DND-41 (cell line): ENCODE data around the gene CD200.

ENCODE experiments used
- ATAC-seq: fragments of 200-7000 bp; cut with Tn5 transposase; 3 replicates; pipeline ENCODE4 v1.9.1; 2021; ENCODE audit warnings: low read depth; ENCODE audit not compliant: insufficient read depth
- DNase-seq: peaks from one replicate; pipeline ENCODE4 v3.0.0-alpha.2; 2020
- H2AFZ ChIP-seq: 2 replicates; pipeline ENCODE4 v1.6.0; 2012; ENCODE audit warnings: low read depth, low read length
- H3K27ac ChIP-seq: 2 replicates; pipeline ENCODE4 v1.5.1; 2012; ENCODE audit warnings: low read length, inconsistent platforms
- H3K27me3 ChIP-seq: fragments of 200-600 bp; sonication (generic); 2 replicates; pipeline ENCODE4 v1.6.0; 2012; ENCODE audit warnings: low read length, mild to moderate bottlenecking, inconsistent platforms; ENCODE audit not compliant: insufficient read depth, poor library complexity
- H3K36me3 ChIP-seq: 2 replicates; pipeline ENCODE4 v1.5.1; 2012; ENCODE audit warnings: low read length, inconsistent platforms; ENCODE audit not compliant: insufficient read depth
- H3K4me1 ChIP-seq: 2 replicates; pipeline ENCODE4 v1.5.1; 2012; ENCODE audit warnings: mild to moderate bottlenecking, low read length; ENCODE audit not compliant: insufficient read depth
- H3K4me2 ChIP-seq: 2 replicates; pipeline ENCODE4 v1.6.0; 2012; ENCODE audit warnings: mild to moderate bottlenecking, moderate library complexity, low read length, inconsistent platforms; ENCODE audit not compliant: insufficient read depth
- H3K4me3 ChIP-seq, 2 experiments: fragments of 200-600 bp in 1 of 2; shearing (Covaris generic) in 1 of 2; 2 replicates each; pipeline ENCODE4 v1.5.1; 2012 to 2016; ENCODE audit warnings: inconsistent platforms in 2 of 2, low read length in 2 of 2, mild to moderate bottlenecking in 2 of 2, low read depth in 1 of 2, moderate library complexity in 1 of 2
- H3K79me2 ChIP-seq: 2 replicates; pipeline ENCODE4 v1.6.0; 2012; ENCODE audit warnings: low read length, inconsistent platforms; ENCODE audit not compliant: insufficient read depth
- H3K9ac ChIP-seq: 2 replicates; pipeline ENCODE4 v1.6.0; 2012; ENCODE audit warnings: low read depth, mild to moderate bottlenecking, inconsistent platforms, low read length, moderate library complexity
- H3K9me3 ChIP-seq: 2 replicates; pipeline ENCODE4 v1.5.1; 2012; ENCODE audit warnings: low read length, moderate library complexity, mild to moderate bottlenecking, inconsistent platforms; ENCODE audit not compliant: insufficient read depth, severe bottlenecking
- H4K20me1 ChIP-seq: 2 replicates; pipeline ENCODE4 v1.6.0; 2012; ENCODE audit warnings: low read length; ENCODE audit not compliant: insufficient read depth
- EZH2 ChIP-seq: IDR thresholded peaks from 3 replicates; pipeline ENCODE4 v1.6.1; 2012; ENCODE audit warnings: borderline replicate concordance, low read depth, mild to moderate bottlenecking, moderate library complexity, low read length, inconsistent platforms; ENCODE audit not compliant: severe bottlenecking
- TF ChIP-seq, protein P1 (sequence below): IDR thresholded peaks from 2 replicates; pipeline ENCODE4 v1.5.1; 2012; ENCODE audit warnings: borderline replicate concordance, low read length, moderate library complexity, mild to moderate bottlenecking; ENCODE audit not compliant: poor library complexity, severe bottlenecking; ENCODE audit errors: extremely low read depth

Gene CD200

DNA sequence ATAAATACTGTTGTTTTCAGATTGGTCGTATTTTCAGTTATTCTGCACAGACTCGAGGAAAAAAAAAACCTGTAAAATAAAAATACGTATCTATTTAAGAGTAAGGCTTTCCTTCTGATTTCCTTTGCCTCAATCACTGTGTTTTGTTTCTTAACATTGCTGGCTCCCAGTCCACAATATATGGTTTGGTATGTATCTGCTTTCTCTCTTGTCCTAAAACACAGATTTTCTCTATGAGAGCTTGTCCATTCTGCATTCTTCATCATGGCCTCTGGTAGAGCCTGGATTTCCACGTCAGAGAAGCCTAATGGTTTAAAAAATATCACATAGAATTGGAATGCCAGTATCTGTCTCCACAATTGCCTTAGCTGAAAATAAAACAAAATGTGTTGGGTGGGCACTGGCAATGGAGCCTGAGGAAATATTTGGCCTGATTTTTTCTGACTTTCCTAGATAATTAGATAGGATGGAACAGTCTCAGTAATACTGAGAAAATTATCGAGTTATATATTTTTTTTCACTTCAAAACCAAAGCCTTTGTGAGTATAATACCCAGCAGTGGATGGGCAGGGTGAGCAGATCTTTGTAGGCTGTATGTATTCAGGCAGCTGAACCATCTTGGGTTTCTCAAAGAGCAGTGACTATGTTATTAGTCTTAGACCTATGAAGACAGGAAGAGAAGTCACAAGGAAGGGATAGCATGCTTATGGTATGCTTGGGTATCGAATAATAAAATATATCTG, 1.9 kb downstream of the CD200 start:
- Histone ChIP-seq H3K4me1 (no peaks in the 10 kb centered on the region), H3K4me3 (no peak overlapping the region), H3K9me3 (no peaks in the 10 kb centered on the region), H3K79me2 (no peaks in the 10 kb centered on the region), H3K36me3 (no peaks in the 10 kb centered on the region), H2AFZ (no peak overlapping the region), H4K20me1 (no peaks in the 10 kb centered on the region), H3K9ac (no peak overlapping the region), H3K4me2 (no peak overlapping the region), H3K27ac (no peak overlapping the region), H3K27me3 (no peaks in the 10 kb centered on the region)
- DNase-seq (no peak), ATAC-seq (no peak)
- TF ChIP-seq EZH2 = no peak
- TF ChIP-seq, protein P1, sequence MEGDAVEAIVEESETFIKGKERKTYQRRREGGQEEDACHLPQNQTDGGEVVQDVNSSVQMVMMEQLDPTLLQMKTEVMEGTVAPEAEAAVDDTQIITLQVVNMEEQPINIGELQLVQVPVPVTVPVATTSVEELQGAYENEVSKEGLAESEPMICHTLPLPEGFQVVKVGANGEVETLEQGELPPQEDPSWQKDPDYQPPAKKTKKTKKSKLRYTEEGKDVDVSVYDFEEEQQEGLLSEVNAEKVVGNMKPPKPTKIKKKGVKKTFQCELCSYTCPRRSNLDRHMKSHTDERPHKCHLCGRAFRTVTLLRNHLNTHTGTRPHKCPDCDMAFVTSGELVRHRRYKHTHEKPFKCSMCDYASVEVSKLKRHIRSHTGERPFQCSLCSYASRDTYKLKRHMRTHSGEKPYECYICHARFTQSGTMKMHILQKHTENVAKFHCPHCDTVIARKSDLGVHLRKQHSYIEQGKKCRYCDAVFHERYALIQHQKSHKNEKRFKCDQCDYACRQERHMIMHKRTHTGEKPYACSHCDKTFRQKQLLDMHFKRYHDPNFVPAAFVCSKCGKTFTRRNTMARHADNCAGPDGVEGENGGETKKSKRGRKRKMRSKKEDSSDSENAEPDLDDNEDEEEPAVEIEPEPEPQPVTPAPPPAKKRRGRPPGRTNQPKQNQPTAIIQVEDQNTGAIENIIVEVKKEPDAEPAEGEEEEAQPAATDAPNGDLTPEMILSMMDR = no peak

DNA sequence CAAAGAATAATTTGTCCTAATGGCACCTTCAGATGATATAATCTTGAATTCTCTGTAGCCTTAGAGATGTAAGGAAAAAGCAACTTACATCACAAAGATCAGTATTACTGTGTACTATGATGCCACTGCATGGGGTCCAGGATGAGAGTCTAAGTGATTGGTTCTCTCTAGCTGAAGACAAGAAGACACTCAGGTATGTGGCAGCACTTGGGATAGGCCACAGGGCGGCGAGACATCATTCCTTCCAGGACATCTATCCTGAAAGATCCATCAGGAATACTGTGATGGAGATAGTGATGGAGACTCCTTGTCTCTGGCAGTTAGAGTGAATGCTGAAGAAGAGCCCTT, 2.5 kb downstream of the CD200 start:
- DNase-seq = no peak
- H3K79me2 ChIP-seq = no peaks in the 10 kb centered on the region
- H3K9ac ChIP-seq = no peak overlapping the region
- no peaks in the 10 kb centered on the region for H3K27me3 ChIP-seq
- H3K9me3 ChIP-seq = no peaks in the 10 kb centered on the region
- H3K4me3 ChIP-seq = no peak overlapping the region
- no peak overlapping the region for H3K4me2 ChIP-seq
- no peaks in the 10 kb centered on the region for H3K36me3 ChIP-seq
- TF ChIP-seq, protein P1 = no peak
- TF ChIP-seq EZH2 = no peak
- H4K20me1 ChIP-seq = no peaks in the 10 kb centered on the region
- no peaks in the 10 kb centered on the region for H3K4me1 ChIP-seq
- H3K27ac ChIP-seq = no peak overlapping the region
- ATAC-seq = no peak
- no peak overlapping the region for H2AFZ ChIP-seq

DNA sequence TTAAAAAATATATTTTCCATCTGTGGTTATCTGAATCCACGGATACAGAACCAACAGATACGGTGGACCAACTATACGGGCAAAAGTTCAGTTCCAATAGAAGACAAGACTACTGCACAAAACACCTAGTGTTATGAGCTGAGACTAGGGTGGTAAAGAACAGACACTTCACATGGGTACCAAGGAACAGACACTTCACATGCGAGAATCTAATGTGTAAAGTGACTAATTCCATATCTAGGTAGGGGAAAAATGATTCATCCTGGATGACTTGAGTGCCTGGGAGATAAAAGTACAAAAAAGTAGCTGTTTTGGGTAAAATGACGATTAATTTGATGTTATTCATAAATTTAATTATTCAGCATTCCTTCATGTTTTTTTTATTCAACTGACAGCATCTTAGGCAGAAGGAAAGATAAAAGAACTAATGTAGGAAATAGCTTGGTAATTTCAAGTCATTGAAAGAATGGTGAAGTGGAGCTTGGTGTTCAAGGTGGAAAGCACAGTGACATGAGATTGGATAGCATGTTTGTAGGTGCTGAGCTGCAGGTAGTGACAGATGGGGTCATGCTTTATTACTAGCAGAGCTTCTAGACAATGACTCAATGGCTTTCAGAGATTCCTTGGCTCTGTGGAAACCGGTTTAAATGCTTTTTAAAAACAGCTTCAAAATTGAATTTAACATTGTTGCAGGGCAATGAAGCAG, 5.2 kb downstream of the CD200 start:
- H3K79me2 ChIP-seq = no peaks in the 10 kb centered on the region
- H3K4me3 ChIP-seq = no peak overlapping the region
- DNase-seq (no peak), ATAC-seq (no peak)
- H3K9ac ChIP-seq = no peak overlapping the region
- no peaks in the 10 kb centered on the region for H4K20me1 ChIP-seq
- no peak overlapping the region for H2AFZ ChIP-seq
- H3K9me3 ChIP-seq = no peaks in the 10 kb centered on the region
- no peak for TF ChIP-seq EZH2
- TF ChIP-seq, protein P1 = no peak
- no peaks in the 10 kb centered on the region for H3K36me3 ChIP-seq
- H3K27me3 ChIP-seq = no peaks in the 10 kb centered on the region
- H3K4me1 ChIP-seq = no peaks in the 10 kb centered on the region
- no peak overlapping the region for H3K4me2 ChIP-seq
- no peak overlapping the region for H3K27ac ChIP-seq
